ENCODE results near the gene TMCO5A. TPM values are rescaled to one million over a fixed set of nuclear protein-coding genes. Genes with fewer than 3 reads are reported as not detected.

The TMCO5A gene
- total RNA-seq, 6 experiments from 2014 or later = not detected

DNA sequence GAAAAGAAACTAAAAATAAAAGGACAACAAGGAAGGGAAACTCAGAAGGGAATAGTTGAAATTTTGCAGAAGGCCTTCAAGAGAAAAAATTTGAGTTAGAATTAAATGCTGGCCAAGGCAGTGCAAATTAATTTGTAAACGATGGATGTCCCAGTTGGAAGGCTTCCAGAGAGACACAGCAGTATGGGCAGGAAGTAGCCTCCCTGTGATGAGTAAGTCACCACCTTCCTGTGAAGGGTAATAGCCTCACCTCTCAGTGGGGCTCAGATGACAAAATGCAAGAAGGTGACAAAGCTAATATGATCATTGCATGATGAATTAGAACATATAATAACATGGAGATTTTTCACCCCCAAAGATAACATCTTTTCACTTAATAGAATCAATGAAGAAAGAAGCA, 27.3 kb upstream of the TMCO5A start:
- TF ChIP-seq POLR2A (IDR thresholded peaks at IDR 0.05) = no peak
- TF ChIP-seq CTCF (IDR thresholded peaks at IDR 0.05) = no peak
- no peak overlapping the region for H3K27ac ChIP-seq
- no peaks in the 10 kb centered on the region for H3K9me3 ChIP-seq
- DNase-seq = no peak
- no peak overlapping the region for H3K4me3 ChIP-seq
- H3K27me3 ChIP-seq = no peaks in the 10 kb centered on the region
- peak in 2 of 4 donors; percentile 26 to 85 for ATAC-seq
- 20% methylated on average over 1 of the region's 1 CpG for WGBS (ENCODE audit: insufficient coverage, low coverage, low lambda C conversion rate, missing lambda C conversion rate)
- no peaks in the 10 kb centered on the region for H3K36me3 ChIP-seq
- intact Hi-C loops (cut with DNase I) = no loop called here
- H3K4me1 ChIP-seq = no peaks in the 10 kb centered on the region

DNA sequence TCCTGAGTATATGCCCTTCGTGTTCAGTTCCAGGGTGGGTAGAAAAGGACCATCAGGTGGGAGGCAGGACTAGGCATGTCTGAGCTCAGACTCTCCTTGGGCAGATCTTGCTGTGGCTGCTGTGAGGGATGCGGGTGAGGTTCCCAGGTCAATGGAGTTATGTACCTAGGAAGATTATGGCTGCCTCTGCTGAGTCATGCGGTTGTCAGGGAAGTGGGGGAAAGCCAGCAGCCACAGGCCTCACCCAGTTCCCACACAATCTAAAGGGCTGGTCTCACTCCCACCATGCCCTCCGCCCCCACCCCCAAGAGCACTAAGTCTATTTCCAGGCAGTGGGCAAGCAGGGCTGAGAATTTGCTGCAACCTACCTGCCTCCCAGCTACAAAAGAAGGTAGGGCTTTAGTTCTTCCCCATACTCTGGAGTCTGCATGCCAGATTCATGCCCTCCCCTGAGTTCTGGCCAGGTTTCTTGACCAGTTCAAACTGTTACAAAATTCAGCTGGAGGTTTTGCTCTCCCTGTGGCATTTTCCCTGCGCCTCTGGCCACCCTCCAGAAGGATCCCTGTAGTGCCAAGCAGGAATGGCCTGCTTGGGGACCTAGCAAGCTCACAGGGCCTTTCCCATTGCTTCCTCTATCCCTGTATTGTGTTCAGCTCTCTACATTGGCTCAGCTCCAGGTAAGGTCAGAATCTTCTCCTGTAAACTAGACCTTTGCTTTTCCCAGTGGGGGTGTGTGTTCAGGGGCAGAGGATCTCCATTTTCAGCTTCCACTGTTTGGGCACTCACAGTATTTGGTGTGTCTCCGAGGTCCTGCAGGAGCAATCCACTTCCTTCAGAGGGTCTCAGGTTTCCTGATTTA, 12.7 kb upstream of the TMCO5A start:
- ATAC-seq = no peak
- Histone ChIP-seq H3K27ac (no peak overlapping the region), H3K4me3 (no peak overlapping the region), H3K4me1 (no peaks in the 10 kb centered on the region), H3K27me3 (no peaks in the 10 kb centered on the region), H3K36me3 (no peaks in the 10 kb centered on the region), H3K9me3 (no peaks in the 10 kb centered on the region)
- intact Hi-C loops (cut with DNase I) = no loop called here
- DNase-seq = no peak
- TF ChIP-seq POLR2A (IDR thresholded peaks at IDR 0.05) (no peak), CTCF (IDR thresholded peaks at IDR 0.05) (no peak)
- WGBS (ENCODE audit: insufficient coverage, low coverage, low lambda C conversion rate, missing lambda C conversion rate) = 31% methylated on average over 2 of the region's 6 CpGs

DNA sequence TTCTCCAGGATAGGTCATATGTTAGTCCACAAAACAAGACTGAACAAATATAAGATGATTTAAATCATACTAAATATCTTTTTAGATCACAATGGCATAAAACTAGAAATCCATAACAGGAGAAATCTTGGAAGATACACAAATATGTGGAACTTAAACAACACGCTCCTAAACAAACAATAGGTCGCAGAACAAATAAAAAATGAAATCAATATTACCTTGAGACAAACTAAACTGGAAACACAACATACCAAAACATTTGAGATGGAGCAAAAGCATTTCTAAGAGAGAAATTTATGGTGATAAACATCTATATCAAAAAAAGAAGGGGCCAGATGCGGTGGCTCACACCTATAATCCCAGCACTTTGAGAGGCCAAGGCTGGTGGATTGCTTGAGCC, 8.3 kb upstream of the TMCO5A start:
- ATAC-seq = no peak
- no peak overlapping the region for H3K4me3 ChIP-seq
- H3K9me3 ChIP-seq = no peaks in the 10 kb centered on the region
- no peak overlapping the region for H3K27ac ChIP-seq
- TF ChIP-seq POLR2A (IDR thresholded peaks at IDR 0.05) = no peak
- TF ChIP-seq CTCF (IDR thresholded peaks at IDR 0.05) = no peak
- 60% methylated on average over 3 of the region's 3 CpGs for WGBS (ENCODE audit: insufficient coverage, low coverage, low lambda C conversion rate, missing lambda C conversion rate)
- intact Hi-C loops (cut with DNase I) = no loop called here
- no peaks in the 10 kb centered on the region for H3K4me1 ChIP-seq
- no peaks in the 10 kb centered on the region for H3K36me3 ChIP-seq
- H3K27me3 ChIP-seq = no peaks in the 10 kb centered on the region
- no peak for DNase-seq

GRCh38 chr15:37929238-37929637, 5.2 kb upstream of the TMCO5A start:
- WGBS (ENCODE audit: insufficient coverage, low coverage, low lambda C conversion rate, missing lambda C conversion rate) = 0% methylated on average over 1 of the region's 1 CpG
- intact Hi-C loops (cut with DNase I) = no loop called here
- Histone ChIP-seq H3K27me3 (no peaks in the 10 kb centered on the region), H3K27ac (no peak overlapping the region), H3K4me1 (no peaks in the 10 kb centered on the region), H3K4me3 (no peak overlapping the region), H3K9me3 (no peaks in the 10 kb centered on the region), H3K36me3 (no peaks in the 10 kb centered on the region)
- no peak for ATAC-seq
- DNase-seq = no peak
- no peak for TF ChIP-seq POLR2A (IDR thresholded peaks at IDR 0.05)
- TF ChIP-seq CTCF (IDR thresholded peaks at IDR 0.05) = no peak

Measured in right lobe of liver (tissue), 6 donors.